AG04450 (cell line): ENCODE measurements around the gene OSM. TPM values are rescaled to one million over a fixed set of nuclear protein-coding genes. Genes with fewer than 3 reads are reported as not detected.

Experiments
- CTCF ChIA-PET: fragments of 300-600, 350-600 bp; formaldehyde crosslinking; extraction: SDS; loops from one replicate; lab custom pipeline; 2022; ENCODE audit warnings: antibody characterized with exemption, inconsistent platforms; lab: Charles Lee
- POLR2A ChIA-PET: fragments of 350-600 bp; formaldehyde crosslinking; extraction: SDS; loops from one replicate; lab custom pipeline; 2021; ENCODE audit warnings: antibody characterized with exemption, inconsistent platforms; lab: Yijun Ruan, JAX
- DNase-seq: peaks from one replicate; pipeline ENCODE4 v3.0.0-alpha.2; 2011; ENCODE audit warnings: low read depth, low spot score
- H3K27ac ChIP-seq: one replicate; pipeline ENCODE4 v1.5.1; 2012; ENCODE audit warnings: low read depth, low read length, control low read depth
- H3K27me3 ChIP-seq: one replicate; pipeline ENCODE4 v1.6.0; 2012; ENCODE audit warnings: low read length; ENCODE audit not compliant: control insufficient read depth, insufficient read depth
- H3K4me3 ChIP-seq: 2 replicates; pipeline ENCODE4 v1.5.1; 2011; ENCODE audit warnings: mild to moderate bottlenecking, low read depth, low read length, control low read depth
- H3K9me3 ChIP-seq: 2 replicates; pipeline ENCODE4 v1.5.1; 2012; ENCODE audit warnings: low read length; ENCODE audit not compliant: control insufficient read depth, insufficient read depth
- CTCF ChIP-seq: IDR thresholded peaks from 2 replicates; pipeline ENCODE4 v1.5.1; 2011; ENCODE audit warnings: low read depth, low read length, control low read depth, inconsistent platforms
- polyA minus RNA-seq: library from RNA; depleted of rRNA, polyadenylated mRNA; stranded (reverse); fragments of >200 nt; gene quantifications from 2 replicates; pipeline ENCODE4 v1.2.3, GENCODE V29; 2011; rRNA and poly(A)+ RNA removed
- polyA plus RNA-seq: library from polyadenylated mRNA; depleted of rRNA; stranded (reverse); fragments of >200 nt; gene quantifications from 2 replicates; pipeline ENCODE4 v1.2.3, GENCODE V29; 2011; rRNA removed

Gene OSM
- not detected in 2 replicates for polyA plus RNA-seq
- not detected in 2 replicates for polyA minus RNA-seq

GRCh38 chr22:30266445-30267381 lies at the start of gene OSM:
OSM (minus strand) TSS chr22:30266851; CDS start chr22:30266799, 52 bp downstream.
- ChIA-PET POLR2A (no interaction called here), CTCF (interaction anchor here (1.0 kb wide), 1 partner anchor 21 kb away, joined by 4 read pairs; no protein-coding TSS in a partner anchor)
- DNase-seq: no peak
- Histone ChIP-seq H3K4me3 (no peak within 1 kb of the TSS), H3K27ac (no peak within 1 kb of the TSS), H3K27me3 (no peaks in the 10 kb centered on the region), H3K9me3 (no peaks in the 10 kb centered on the region; the same call in 1 of the 2 replicates)
- no peak for TF ChIP-seq CTCF

- no peak for TF ChIP-seq CTCF
- ChIA-PET CTCF (interaction anchor here (1.5 to 4.4 kb wide), 2 partner anchors 13 to 28 kb away, joined by 3 to 15 read pairs; partner anchors contain the start of gene CASTOR1), POLR2A (interaction anchor here (0.7 to 0.9 kb wide), 2 partner anchors 11 to 49 kb away, joined by 3 to 4 read pairs; partner anchors contain the start of gene TBC1D10A)
These were observed 49.4 kb upstream of the OSM start for GRCh38 chr22:30315962-30316576.

DNA sequence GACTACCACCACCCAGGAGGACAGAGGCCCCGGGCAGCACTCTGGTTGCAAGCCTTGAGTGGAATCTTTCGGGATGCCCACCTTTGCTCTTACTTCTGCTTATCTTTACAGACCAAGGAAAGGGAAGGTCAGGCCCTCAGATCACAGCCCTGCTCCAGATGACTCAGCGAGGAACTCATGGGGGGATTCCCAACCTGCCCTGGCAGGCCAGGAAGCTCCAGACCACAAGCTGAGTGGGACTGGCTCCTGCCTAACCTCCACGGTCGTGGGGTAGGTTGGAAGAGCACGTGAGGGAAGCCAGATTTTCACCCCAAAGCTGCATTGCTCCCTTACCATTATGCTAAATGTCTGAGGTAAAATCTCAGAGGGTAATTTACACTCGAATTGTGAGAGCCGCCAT lies 48.3 kb upstream of the OSM start:
- Histone ChIP-seq H3K9me3 (no peaks in the 10 kb centered on the region), H3K27me3 (no peaks in the 10 kb centered on the region), H3K4me3 (no peak overlapping the region), H3K27ac (no peak overlapping the region)
- DNase-seq: no peak
- ChIA-PET CTCF (interaction anchor here (1.5 kb wide), 1 partner anchor 12 kb away, joined by 3 read pairs; no protein-coding TSS in a partner anchor), POLR2A (interaction anchor here (1.2 kb wide), 1 partner anchor 12 kb away, joined by 3 read pairs; the partner anchor contains the start of gene TBC1D10A)
- no peak for TF ChIP-seq CTCF

More at GRCh38 chr22:30315962-30316576, 49.4 kb upstream of the OSM start:
- H3K27ac ChIP-seq: no peak overlapping the region
- no peaks in the 10 kb centered on the region for H3K27me3 ChIP-seq
- no peaks in the 10 kb centered on the region for H3K9me3 ChIP-seq
- no peak for DNase-seq
- no peak overlapping the region for H3K4me3 ChIP-seq

GRCh38 chr22:30313527-30314363 lies 47.1 kb upstream of the OSM start:
- ChIA-PET POLR2A (interaction anchor here (1.0 to 1.2 kb wide), 2 partner anchors 13 to 110 kb away, joined by 3 read pairs; partner anchors contain the start of gene TBC1D10A), CTCF (interaction anchor here (0.6 to 1.2 kb wide), 2 partner anchors 9 to 26 kb away, joined by 4 read pairs; no protein-coding TSS in a partner anchor)
- H3K27me3 ChIP-seq: no peaks in the 10 kb centered on the region
- no peak for DNase-seq
- no peaks in the 10 kb centered on the region for H3K9me3 ChIP-seq
- no peak for TF ChIP-seq CTCF
- no peak overlapping the region for H3K4me3 ChIP-seq
- peak overlapping the region; percentile 21 for H3K27ac ChIP-seq
